PC-9 (cell line): ENCODE measurements around the gene SIDT1. TPM values are rescaled to one million over a fixed set of nuclear protein-coding genes. Genes with fewer than 3 reads are reported as not detected.

ENCODE experiments used
- BruUV-seq: library from RNA; stranded (reverse); fragments of 400-500 nt; replicated peaks from 2 replicates; lab custom pipeline; 2021; lab: Mats Ljungman, UMichigan
- CTCF ChIA-PET: fragments of 300-600 bp; sonication (Branson Sonifier 250); formaldehyde crosslinking; loops from one replicate; lab custom pipeline; 2022; ENCODE audit warnings: antibody characterized with exemption; lab: Charles Lee
- POLR2A ChIA-PET: fragments of 300-600 bp; sonication (Branson Sonifier 250); formaldehyde crosslinking; loops from one replicate; lab custom pipeline; 2022; ENCODE audit warnings: antibody characterized with exemption; ENCODE audit not compliant: unreplicated experiment; lab: Charles Lee
- DNase-seq, 2 experiments: peaks; one replicate each; pipeline versions ENCODE4 v3.0.0 to v3.0.0-alpha.2; 2015 to 2022; ENCODE audit warnings: mixed read lengths in 1 of 2
- H2AFZ ChIP-seq: fragments of 200-600 bp; sonication (generic); 2 replicates; pipeline ENCODE4 v1.8.1; 2017; ENCODE audit warnings: antibody characterized with exemption
- H3F3A ChIP-seq: fragments of 200-600 bp; sonication (generic); 2 replicates; pipeline ENCODE4 v1.8.1; 2017; ENCODE audit warnings: antibody characterized with exemption, mild to moderate bottlenecking, low read depth; ENCODE audit not compliant: insufficient read depth
- H3K27ac ChIP-seq: fragments of 200-600 bp; sonication (generic); 2 replicates; pipeline ENCODE4 v1.6.1; 2016; ENCODE audit warnings: mixed run types
- H3K27me3 ChIP-seq: fragments of 200-600 bp; sonication (generic); 2 replicates; pipeline ENCODE4 v1.6.1; 2016; ENCODE audit warnings: low read depth, mixed run types; ENCODE audit not compliant: insufficient read depth
- H3K36me3 ChIP-seq: fragments of 200-600 bp; sonication (generic); 2 replicates; pipeline ENCODE4 v1.6.1; 2016; ENCODE audit warnings: low read depth, mixed run types
- H3K4me1 ChIP-seq: fragments of 200-600 bp; sonication (generic); replicated peaks from 2 replicates; pipeline ENCODE4 v1.6.1; 2016; ENCODE audit warnings: mixed run types; ENCODE audit not compliant: insufficient read depth
- H3K4me2 ChIP-seq: fragments of 200-600 bp; sonication (generic); 2 replicates; pipeline ENCODE4 v1.6.1; 2017; ENCODE audit warnings: mixed run types
- H3K4me3 ChIP-seq: fragments of 200-600 bp; sonication (generic); 2 replicates; pipeline ENCODE4 v1.6.1; 2016; ENCODE audit warnings: mixed run types
- H3K79me2 ChIP-seq: fragments of 200-600 bp; sonication (generic); 2 replicates; pipeline ENCODE4 v1.6.1; 2017; ENCODE audit warnings: low read depth, mixed run types
- H3K9me2 ChIP-seq: fragments of 200-600 bp; sonication (generic); 2 replicates; pipeline ENCODE4 v1.8.1; 2017; ENCODE audit warnings: mild to moderate bottlenecking; ENCODE audit not compliant: insufficient read depth
- H3K9me3 ChIP-seq: fragments of 200-600 bp; sonication (generic); 2 replicates; pipeline ENCODE4 v1.8.1; 2016; ENCODE audit warnings: low read depth; ENCODE audit not compliant: insufficient read depth
- H4K20me1 ChIP-seq: fragments of 200-600 bp; sonication (generic); 2 replicates; pipeline ENCODE4 v1.8.1; 2017; ENCODE audit not compliant: insufficient read depth
- EZH2 ChIP-seq: fragments of 200-600 bp; sonication (generic); IDR thresholded peaks from 2 replicates; pipeline ENCODE4 v1.8.0; 2017; ENCODE audit warnings: antibody characterized with exemption, low read depth
- intact Hi-C: fragments of 100-400 bp; cut with micrococcal nuclease; formaldehyde crosslinking; loops from one replicate; pipeline ENCODE4 v1.10.0; 2022; ENCODE audit not compliant: unreplicated experiment
- total RNA-seq: library from RNA; stranded (reverse); gene quantifications from 2 replicates; pipeline ENCODE4 v1.2.3, GENCODE V29; 2021
- TF ChIP-seq, protein P1 (sequence below): fragments of 200-600 bp; sonication (generic); conservative IDR thresholded peaks from 2 replicates; pipeline ENCODE4 v1.6.1; 2017; ENCODE audit warnings: mixed run types, antibody characterized with exemption, mild to moderate bottlenecking, moderate library complexity

Gene SIDT1
- total RNA-seq, 1 experiment from 2014 or later: 1.2 TPM

DNA sequence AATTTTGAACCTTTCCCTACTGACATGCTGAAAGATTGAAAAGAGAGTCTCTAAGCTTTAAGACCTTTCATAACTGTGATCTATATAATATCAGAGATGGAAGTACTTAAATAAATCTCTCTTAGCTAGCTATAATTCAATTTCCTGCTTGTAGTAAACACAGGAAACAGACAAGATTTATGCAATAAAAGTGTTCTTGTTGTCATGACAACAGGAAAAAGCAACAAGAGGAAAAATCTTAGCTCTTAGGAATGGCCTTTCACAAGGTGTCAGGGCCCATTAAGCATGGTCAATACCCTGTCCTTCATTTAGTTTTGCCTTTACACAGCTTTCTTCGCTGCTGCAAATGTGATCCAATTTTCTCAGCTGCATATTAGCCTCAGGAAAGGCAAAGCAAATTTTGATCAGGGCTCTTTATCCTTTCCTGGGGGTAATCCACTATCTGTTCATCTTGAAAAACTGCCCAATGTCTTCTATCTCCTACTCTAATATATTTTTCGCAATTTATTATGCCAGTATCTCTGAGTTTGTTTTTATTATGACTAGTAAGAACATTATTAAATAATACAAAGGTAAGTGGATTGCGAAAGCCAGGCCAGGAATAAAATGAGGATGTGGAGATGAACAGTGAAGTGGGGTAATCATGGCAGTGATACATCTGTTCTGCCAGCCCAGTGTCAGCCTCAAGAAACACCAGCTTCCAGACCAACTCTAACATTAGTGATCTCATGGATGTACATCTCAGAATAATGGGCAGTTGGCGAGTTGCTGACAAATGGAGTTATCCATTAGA is 28.7 kb downstream of the SIDT1 start:
- Histone ChIP-seq H3F3A (peaks cover 12% of the 10 kb centered on the region; the same call in 1 of the 2 replicates), H2AFZ (no peak overlapping the region), H4K20me1 (no peaks in the 10 kb centered on the region), H3K36me3 (no peaks in the 10 kb centered on the region), H3K4me3 (no peak overlapping the region), H3K4me2 (no peak overlapping the region), H3K27me3 (no peaks in the 10 kb centered on the region), H3K9me3 (no peaks in the 10 kb centered on the region), H3K4me1 (peaks cover 23% of the 10 kb centered on the region), H3K9me2 (no peaks in the 10 kb centered on the region; the same call in 1 of the 2 replicates), H3K27ac (no peak overlapping the region), H3K79me2 (no peaks in the 10 kb centered on the region)
- POLR2A ChIA-PET: interaction anchor here (0.7 kb wide), 1 partner anchor 46 kb away, joined by 7 read pairs; the partner anchor contains the start of gene SPICE1
- BruUV-seq: no TSS peak
- intact Hi-C loops: no loop called here
- no peak for DNase-seq
- CTCF ChIA-PET: interaction anchor here (0.7 kb wide), 1 partner anchor 17 kb away, joined by 4 read pairs; no protein-coding TSS in a partner anchor
- no peak for TF ChIP-seq EZH2
- TF ChIP-seq, protein P1, sequence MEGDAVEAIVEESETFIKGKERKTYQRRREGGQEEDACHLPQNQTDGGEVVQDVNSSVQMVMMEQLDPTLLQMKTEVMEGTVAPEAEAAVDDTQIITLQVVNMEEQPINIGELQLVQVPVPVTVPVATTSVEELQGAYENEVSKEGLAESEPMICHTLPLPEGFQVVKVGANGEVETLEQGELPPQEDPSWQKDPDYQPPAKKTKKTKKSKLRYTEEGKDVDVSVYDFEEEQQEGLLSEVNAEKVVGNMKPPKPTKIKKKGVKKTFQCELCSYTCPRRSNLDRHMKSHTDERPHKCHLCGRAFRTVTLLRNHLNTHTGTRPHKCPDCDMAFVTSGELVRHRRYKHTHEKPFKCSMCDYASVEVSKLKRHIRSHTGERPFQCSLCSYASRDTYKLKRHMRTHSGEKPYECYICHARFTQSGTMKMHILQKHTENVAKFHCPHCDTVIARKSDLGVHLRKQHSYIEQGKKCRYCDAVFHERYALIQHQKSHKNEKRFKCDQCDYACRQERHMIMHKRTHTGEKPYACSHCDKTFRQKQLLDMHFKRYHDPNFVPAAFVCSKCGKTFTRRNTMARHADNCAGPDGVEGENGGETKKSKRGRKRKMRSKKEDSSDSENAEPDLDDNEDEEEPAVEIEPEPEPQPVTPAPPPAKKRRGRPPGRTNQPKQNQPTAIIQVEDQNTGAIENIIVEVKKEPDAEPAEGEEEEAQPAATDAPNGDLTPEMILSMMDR: no peak

DNA sequence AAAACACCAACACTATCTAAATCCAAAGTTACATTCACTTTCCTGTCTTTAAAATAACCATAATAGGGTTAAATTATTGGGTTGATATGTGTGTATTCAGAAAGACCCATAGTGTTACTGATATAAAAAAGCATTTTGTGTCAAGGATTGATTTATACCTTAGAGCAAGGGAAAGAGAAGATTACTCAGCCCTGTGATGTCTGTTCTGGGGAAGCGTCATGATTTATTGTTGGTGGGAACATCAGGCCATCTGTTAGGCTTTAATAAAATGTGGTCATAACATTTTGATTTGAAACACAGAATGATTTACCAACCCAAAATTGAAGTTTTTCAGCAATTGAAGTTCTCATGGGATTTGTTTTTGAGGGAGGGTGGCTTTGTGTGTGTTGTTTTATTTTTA is 33.2 kb downstream of the SIDT1 start:
- intact Hi-C loops: no loop called here
- no peaks in the 10 kb centered on the region for H3K4me1 ChIP-seq
- BruUV-seq: no TSS peak

GRCh38 chr3:113570158-113570557 is 37.8 kb downstream of the SIDT1 start:
- no peaks in the 10 kb centered on the region for H3F3A ChIP-seq
- H3K9me3 ChIP-seq: no peaks in the 10 kb centered on the region
- H3K27me3 ChIP-seq: no peaks in the 10 kb centered on the region
- no peak overlapping the region for H3K4me2 ChIP-seq
- no peaks in the 10 kb centered on the region for H3K79me2 ChIP-seq
- H3K9me2 ChIP-seq: no peaks in the 10 kb centered on the region
- no TSS peak for BruUV-seq
- intact Hi-C loops: no loop called here
- no peak overlapping the region for H3K27ac ChIP-seq
- no peak for TF ChIP-seq EZH2
- TF ChIP-seq, protein P1: no peak
- no peak for DNase-seq
- no peaks in the 10 kb centered on the region for H4K20me1 ChIP-seq
- H3K36me3 ChIP-seq: no peaks in the 10 kb centered on the region
- no peak overlapping the region for H3K4me3 ChIP-seq
- ChIA-PET CTCF (no interaction called here), POLR2A (no interaction called here)
- peaks cover 13% of the 10 kb centered on the region for H3K4me1 ChIP-seq
- H2AFZ ChIP-seq: no peak overlapping the region

More for the DNA sequence above, 33.2 kb downstream of the SIDT1 start:
- Histone ChIP-seq H3K36me3 (no peaks in the 10 kb centered on the region), H3K9me3 (no peaks in the 10 kb centered on the region), H3K4me3 (no peak overlapping the region), H3K79me2 (no peaks in the 10 kb centered on the region), H3K27ac (no peak overlapping the region), H3K4me2 (no peak overlapping the region), H3F3A (no peaks in the 10 kb centered on the region), H4K20me1 (no peaks in the 10 kb centered on the region), H3K27me3 (no peaks in the 10 kb centered on the region), H3K9me2 (no peaks in the 10 kb centered on the region; the same call in 1 of the 2 replicates), H2AFZ (no peak overlapping the region)
- TF ChIP-seq, protein P1: no peak
- no peak for TF ChIP-seq EZH2
- POLR2A ChIA-PET: no interaction called here
- CTCF ChIA-PET: no interaction called here
- DNase-seq: no peak
